Activated CD4-positive, CD25-positive, alpha-beta regulatory T cell treated with anti-CD3 and anti-CD28 coated beads, Interleukin-2, amount 50 U/mL, for 24 hours (primary cell): ENCODE measurements around the gene MIOX.
A peak's percentile ranks its signal among the peaks of the same experiment; 100 is the strongest.

ENCODE experiments used
- ATAC-seq, 2 donors: fragments of 150-1000 bp; cut with Tn5 transposase; one replicate each; pipeline ENCODE4 v1.10.0; 2021; ENCODE audit warnings: mild to moderate bottlenecking in 1 of 2, moderate library complexity in 1 of 2

MIOX gene

GRCh38 chr22:50473855-50474671 is 12.6 kb upstream of the MIOX start:
- no peak for ATAC-seq

GRCh38 chr22:50474710-50475651 is 11.7 kb upstream of the MIOX start, which contains the start of gene SBF1:
TSS of gene SBF1 (minus strand) at chr22:50475035. CDS start at chr22:50474840, 195 bp downstream.
- ATAC-seq = peak; percentile 74 to 76

- ATAC-seq = no peak
Measured at GRCh38 chr22:50475652-50476002, 11.0 kb upstream of the MIOX start.

GRCh38 chr22:50476868-50477267 is 9.8 kb upstream of the MIOX start:
- ATAC-seq = no peak

GRCh38 chr22:50477923-50478322 is 8.7 kb upstream of the MIOX start:
- ATAC-seq = no peak

GRCh38 chr22:50479721-50480120 is 6.9 kb upstream of the MIOX start:
- no peak for ATAC-seq

GRCh38 chr22:50481045-50481439 is 5.6 kb upstream of the MIOX start:
- ATAC-seq = no peak

- ATAC-seq = peak; percentile 72 to 82
Measured at GRCh38 chr22:50481440-50482106, 5.1 kb upstream of the MIOX start, which contains the start of gene ADM2. TSS of gene ADM2 (plus strand) at chr22:50481543. CDS start at chr22:50481848, 305 bp downstream.

GRCh38 chr22:50482107-50483074 is 4.3 kb upstream of the MIOX start:
- no peak for ATAC-seq

GRCh38 chr22:50483106-50483505 is 3.6 kb upstream of the MIOX start:
- ATAC-seq = no peak

GRCh38 chr22:50483556-50483955 is 3.1 kb upstream of the MIOX start:
- ATAC-seq = no peak

- no peak for ATAC-seq
Measured at GRCh38 chr22:50483977-50484853, 2.4 kb upstream of the MIOX start.

GRCh38 chr22:50485221-50486131 is 1.2 kb upstream of the MIOX start:
- no peak for ATAC-seq

- no peak for ATAC-seq
Measured at GRCh38 chr22:50487290-50488005, 789 bp downstream of the MIOX start.

GRCh38 chr22:50488006-50488677 is 1.5 kb downstream of the MIOX start:
- ATAC-seq = no peak

- ATAC-seq = no peak
Measured at GRCh38 chr22:50488886-50489285, 2.2 kb downstream of the MIOX start.

- ATAC-seq = no peak
Measured at GRCh38 chr22:50489363-50490243, 2.9 kb downstream of the MIOX start.
